ENCODE data around the gene RIC1. TPM values are rescaled to one million over a fixed set of nuclear protein-coding genes. Genes with fewer than 3 reads are reported as not detected.
"Not testable (repeated sequence)": the region's sequence is repeated elsewhere in the genome, so short reads cannot be mapped to it uniquely, and the experiment has no call there.

RIC1 gene
- polyA plus RNA-seq, 1 of the 3 experiments (the other 2 are of a cell fraction): 21.9 TPM

- H3K9me3 ChIP-seq; H3K9me2 ChIP-seq; H3K27me3 ChIP-seq (ENCODE audit: insufficient read depth); H3K9ac ChIP-seq; DNase-seq; POLR2A ChIA-PET; H3K4me3 ChIP-seq (ENCODE audit: low read depth in 2 of 2, low read length in 1 of 2); H3K4me2 ChIP-seq; H3K27ac ChIP-seq (ENCODE audit: low read depth in 2 of 2, low read length in 1 of 2); CTCF ChIA-PET; H2AFZ ChIP-seq (ENCODE audit: low read depth): not testable (repeated sequence)
- peaks cover 10% of the 10 kb centered on the region for H4K20me1 ChIP-seq (ENCODE audit: insufficient read depth)
- H3F3A ChIP-seq (replicated peaks; ENCODE audit: insufficient read depth): peaks cover 28% of the 10 kb centered on the region
- H3K4me1 ChIP-seq (ENCODE audit: control insufficient read depth in 1 of 2, insufficient read depth in 2 of 2, low read depth in 1 of 2, low read length in 1 of 2): peaks cover 6 to 13% of the 10 kb centered on the region in 2 experiments
- peaks cover 55% of the 10 kb centered on the region for H3K79me2 ChIP-seq (ENCODE audit: insufficient read depth)
- 96% methylated on average over 4 of the region's 4 CpGs for WGBS (ENCODE audit: low lambda C conversion rate)
- H3K36me3 ChIP-seq (replicated peaks in 1 of 2; ENCODE audit: control insufficient read depth in 1 of 2, insufficient read depth in 2 of 2, low read length in 1 of 2): peaks cover 0 to 59% of the 10 kb centered on the region in 2 experiments
Measured at GRCh38 chr9:5722679-5723078, 93.8 kb downstream of the RIC1 start.

DNA sequence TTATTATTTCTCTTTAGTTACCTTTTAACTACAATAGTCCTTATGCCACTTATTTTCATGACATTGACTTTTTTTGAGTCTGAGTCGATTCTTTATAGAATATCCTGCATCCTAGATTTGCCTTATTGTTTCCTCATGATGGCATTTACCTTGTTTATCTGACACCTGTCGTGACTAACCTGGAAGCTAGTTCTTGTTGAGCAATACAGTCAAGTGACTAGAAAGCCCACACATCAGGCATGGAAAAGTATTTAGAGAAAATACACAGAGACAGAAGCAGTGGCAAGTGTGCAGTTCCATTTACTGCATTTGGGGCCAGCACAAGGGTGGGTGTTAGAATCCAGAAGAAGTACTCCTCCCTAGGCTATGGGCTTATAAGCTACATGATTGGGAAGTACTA, 106.2 kb downstream of the RIC1 start:
- H3K4me1 ChIP-seq (ENCODE audit: control insufficient read depth in 1 of 2, insufficient read depth in 2 of 2, low read depth in 1 of 2, low read length in 1 of 2): peaks cover 0 to 2% of the 10 kb centered on the region in 2 experiments; a peak in 1 of 4 replicates
- no peak overlapping the region for H3K27ac ChIP-seq (ENCODE audit: low read depth in 2 of 2, low read length in 1 of 2)
- no peak overlapping the region for H2AFZ ChIP-seq (ENCODE audit: low read depth)
- H3F3A ChIP-seq (replicated peaks; ENCODE audit: insufficient read depth): peaks cover 3% of the 10 kb centered on the region
- H3K27me3 ChIP-seq (ENCODE audit: insufficient read depth): no peaks in the 10 kb centered on the region
- no peaks in the 10 kb centered on the region for H4K20me1 ChIP-seq (ENCODE audit: insufficient read depth)
- H3K36me3 ChIP-seq (replicated peaks in 1 of 2; ENCODE audit: control insufficient read depth in 1 of 2, insufficient read depth in 2 of 2, low read length in 1 of 2): peaks cover 73 to 86% of the 10 kb centered on the region in 2 experiments
- H3K9me3 ChIP-seq: no peaks in the 10 kb centered on the region
- H3K9ac ChIP-seq: no peak overlapping the region
- CTCF ChIA-PET: interaction anchor here (0.6 kb wide), 1 partner anchor 15 kb away, joined by 5 read pairs; no protein-coding TSS in a partner anchor
- H3K9me2 ChIP-seq: no peaks in the 10 kb centered on the region
- no peak overlapping the region for H3K4me2 ChIP-seq
- no peak for DNase-seq
- no peaks in the 10 kb centered on the region for H3K79me2 ChIP-seq (ENCODE audit: insufficient read depth)
- TF ChIP-seq JUND (IDR thresholded peaks at IDR 0.05): no peak
- no peak for TF ChIP-seq REST (IDR thresholded peaks at IDR 0.05; ENCODE audit: low read depth, low read length)
- TF ChIP-seq FOXJ3 (CRISPR knock-in tag; IDR thresholded peaks at IDR 0.05): no peak
- no peak for TF ChIP-seq SMC3 (IDR thresholded peaks at IDR 0.05; ENCODE audit: low read depth, low read length)
- 95% methylated on average over 2 of the region's 2 CpGs for WGBS (ENCODE audit: low lambda C conversion rate)
- no peak overlapping the region for H3K4me3 ChIP-seq (ENCODE audit: low read depth in 2 of 2, low read length in 1 of 2)
- POLR2A ChIA-PET: no interaction called here

DNA sequence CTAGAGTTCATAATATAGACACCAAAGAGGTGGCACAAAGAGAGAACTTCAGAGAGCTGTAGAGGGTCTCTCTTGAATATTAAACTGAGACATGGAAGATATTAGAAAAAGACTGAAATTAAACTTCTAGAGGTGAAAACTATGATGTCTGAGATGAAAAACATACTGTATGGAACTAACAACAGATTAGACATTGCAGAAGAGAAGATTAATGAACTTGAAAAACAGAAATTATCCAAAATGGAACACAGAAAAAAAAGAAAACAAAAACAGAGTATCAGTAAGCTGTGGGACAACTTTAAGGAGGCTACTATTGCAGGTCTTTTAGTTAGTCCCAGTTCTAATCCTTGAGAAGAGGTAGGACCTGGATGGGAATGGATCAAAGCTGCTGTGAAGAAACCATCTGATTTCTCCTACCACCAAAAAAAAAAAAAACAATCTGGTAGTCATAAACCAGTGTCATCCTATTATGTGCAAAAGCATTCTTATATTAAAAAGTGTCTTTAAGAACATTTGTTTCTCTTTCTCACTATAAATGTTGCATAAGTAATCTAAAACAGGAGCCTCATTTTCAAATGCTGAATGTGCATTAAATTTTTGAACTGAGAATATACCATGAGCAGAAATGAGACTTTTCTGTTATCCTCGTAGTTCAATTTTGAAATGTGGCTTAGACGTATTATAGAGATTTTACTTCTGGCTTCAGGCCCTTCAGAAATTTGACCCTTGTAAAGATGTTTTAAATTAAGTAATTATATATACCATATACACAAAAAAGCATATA, 107.8 kb downstream of the RIC1 start:
- H3K27ac ChIP-seq (ENCODE audit: low read depth in 2 of 2, low read length in 1 of 2): no peak overlapping the region
- no peak overlapping the region for H3K4me3 ChIP-seq (ENCODE audit: low read depth in 2 of 2, low read length in 1 of 2)
- ChIA-PET POLR2A (no interaction called here), CTCF (no interaction called here)
- no peak for DNase-seq
- no peak overlapping the region for H3K4me2 ChIP-seq
- no peaks in the 10 kb centered on the region for H3K4me1 ChIP-seq (ENCODE audit: control insufficient read depth in 1 of 2, insufficient read depth in 2 of 2, low read depth in 1 of 2, low read length in 1 of 2)
- H3K79me2 ChIP-seq (ENCODE audit: insufficient read depth): no peaks in the 10 kb centered on the region
- H3F3A ChIP-seq (replicated peaks; ENCODE audit: insufficient read depth): peaks cover 10% of the 10 kb centered on the region
- no peak overlapping the region for H3K9ac ChIP-seq
- peaks cover 74 to 80% of the 10 kb centered on the region in 2 experiments for H3K36me3 ChIP-seq (replicated peaks in 1 of 2; ENCODE audit: control insufficient read depth in 1 of 2, insufficient read depth in 2 of 2, low read length in 1 of 2)
- TF ChIP-seq FOSL2 (IDR thresholded peaks at IDR 0.05; ENCODE audit: borderline replicate concordance, low read depth): no peak
- no peak for TF ChIP-seq EP300 (IDR thresholded peaks at IDR 0.05; ENCODE audit: borderline replicate concordance in 1 of 2, low read depth in 1 of 2, low read length in 1 of 2)
- TF ChIP-seq SIN3A (IDR thresholded peaks at IDR 0.05; ENCODE audit: borderline replicate concordance, low read depth, low read length): no peak
- no peak for TF ChIP-seq MEF2A (IDR thresholded peaks at IDR 0.05; ENCODE audit: borderline replicate concordance, low read depth)
- no peak for TF ChIP-seq YY1 (IDR thresholded peaks at IDR 0.05; ENCODE audit: low read depth)
- no peak for TF ChIP-seq JUND (IDR thresholded peaks at IDR 0.05)
- no peak for TF ChIP-seq CHD2 (IDR thresholded peaks at IDR 0.05; ENCODE audit: low read length, partially characterized antibody)
- no peak for TF ChIP-seq TCF12 (IDR thresholded peaks at IDR 0.05)
- H3K27me3 ChIP-seq (ENCODE audit: insufficient read depth): no peaks in the 10 kb centered on the region
- H4K20me1 ChIP-seq (ENCODE audit: insufficient read depth): no peaks in the 10 kb centered on the region
- H3K9me2 ChIP-seq: no peaks in the 10 kb centered on the region
- no peak overlapping the region for H2AFZ ChIP-seq (ENCODE audit: low read depth)
- H3K9me3 ChIP-seq: no peaks in the 10 kb centered on the region
- WGBS (ENCODE audit: low lambda C conversion rate): 76% methylated on average over 2 of the region's 2 CpGs

All from SK-N-SH (cell line).